HepG2 (cell line): ENCODE data around the gene KCNK10. TPM values are rescaled to one million over a fixed set of nuclear protein-coding genes. Genes with fewer than 3 reads are reported as not detected.

Source experiments
- ATAC-seq: fragments of 200-7000 bp; cut with Tn5 transposase; 3 replicates; pipeline ENCODE4 v1.9.1; 2020; ENCODE audit warnings: mild to moderate bottlenecking, moderate library complexity
- BruUV-seq: library from RNA; stranded (reverse); fragments of 400-500 nt; replicated peaks from 2 replicates; lab custom pipeline; 2021; lab: Mats Ljungman, UMichigan
- CTCF ChIA-PET: fragments of 300-600 bp; formaldehyde crosslinking; extraction: SDS; loops from one replicate; lab custom pipeline; 2021; ENCODE audit warnings: low total read pairs, inconsistent platforms, low intra/inter-chr PET ratio; lab: Yijun Ruan, JAX
- POLR2A ChIA-PET: fragments of 350-600 bp; sonication (Branson Sonifier 250); formaldehyde crosslinking; loops from one replicate; lab custom pipeline; 2020; ENCODE audit warnings: antibody characterized with exemption, inconsistent platforms; lab: Yijun Ruan, JAX
- DNase-seq: peaks from one replicate; pipeline ENCODE4 v3.0.0-alpha.2; 2015; ENCODE audit warnings: low spot score
- FAIRE-seq: peaks from 3 replicates; lab custom pipeline; 2011; peaks lifted over from hg19 to GRCh38; lab: Jason Lieb, UNC
- H2AFZ ChIP-seq: one replicate; pipeline ENCODE4 v1.6.1; 2011; ENCODE audit warnings: low read length, inconsistent platforms
- H3K27ac ChIP-seq: fragments of 300-600 bp; 3 replicates; pipeline ENCODE4 v1.8.0; 2011; ENCODE audit warnings: mixed run types, mild to moderate bottlenecking, mixed read lengths, low read length, inconsistent platforms; ENCODE audit not compliant: insufficient read depth; ENCODE audit errors: extremely low read length
- H3K27me3 ChIP-seq, 2 experiments: fragments of 200-600 bp in 1 of 2; 2 replicates in 1 of 2; 3 replicates in 1 of 2; pipeline versions ENCODE4 v1.6.0 to v1.8.0; 2011; ENCODE audit warnings: low read length in 2 of 2, mild to moderate bottlenecking in 2 of 2, moderate library complexity in 2 of 2, inconsistent platforms in 1 of 2; ENCODE audit not compliant: insufficient read depth in 2 of 2, control insufficient read depth in 1 of 2
- H3K36me3 ChIP-seq, 2 experiments: fragments of 200-600 bp in 1 of 2; replicated peaks in 1 of 2; 2 replicates in 1 of 2; 3 replicates in 1 of 2; pipeline versions ENCODE4 v1.5.1 to v1.8.0; 2011; ENCODE audit warnings: low read length in 2 of 2, inconsistent platforms in 1 of 2; ENCODE audit not compliant: insufficient read depth in 2 of 2, control insufficient read depth in 1 of 2
- H3K4me1 ChIP-seq: 2 replicates; pipeline ENCODE4 v1.5.1; 2012; ENCODE audit warnings: low read length, inconsistent platforms; ENCODE audit not compliant: insufficient read depth
- H3K4me2 ChIP-seq: 2 replicates; pipeline ENCODE4 v1.6.0; 2011; ENCODE audit warnings: low read depth, low read length, inconsistent platforms
- H3K4me3 ChIP-seq, 3 experiments: fragments of 200-600 bp in 1 of 3; sonication (generic), shearing (Covaris generic) in 1 of 3; replicated peaks in 1 of 3; 2 replicates each; pipeline ENCODE4 v1.5.1; 2011 to 2016; ENCODE audit warnings: low read length in 3 of 3, inconsistent platforms in 2 of 3, low read depth in 2 of 3, mild to moderate bottlenecking in 2 of 3, control low read depth in 1 of 3, mixed read lengths in 1 of 3; ENCODE audit not compliant: insufficient read depth in 1 of 3
- H3K79me2 ChIP-seq: one replicate; pipeline ENCODE4 v1.6.1; 2011; ENCODE audit warnings: low read length, inconsistent platforms; ENCODE audit not compliant: insufficient read depth
- H3K9ac ChIP-seq: 2 replicates; pipeline ENCODE4 v1.6.0; 2011; ENCODE audit warnings: mild to moderate bottlenecking, low read depth, low read length, inconsistent platforms; ENCODE audit not compliant: insufficient read depth
- H3K9me3 ChIP-seq: 2 replicates; pipeline ENCODE4 v1.5.1; 2012; ENCODE audit warnings: mild to moderate bottlenecking, low read length
- H4K20me1 ChIP-seq: 2 replicates; pipeline ENCODE4 v1.6.0; 2011; ENCODE audit warnings: inconsistent platforms, mild to moderate bottlenecking, low read length, moderate library complexity; ENCODE audit not compliant: insufficient read depth
- ELF4 ChIP-seq: sonication (generic); formaldehyde crosslinking; IDR thresholded peaks from 2 replicates; pipeline ENCODE4 v1.5.0; 2020; ENCODE audit warnings: missing genetic modification reagents, mild to moderate bottlenecking, moderate library complexity, borderline replicate concordance
- FLYWCH1 ChIP-seq: sonication (generic); formaldehyde crosslinking; IDR thresholded peaks from 2 replicates; pipeline ENCODE4 v1.8.1; 2023; ENCODE audit warnings: mild to moderate bottlenecking, missing genetic modification reagents
- HMG20B ChIP-seq: conservative IDR thresholded peaks from 2 replicates; pipeline ENCODE4 v1.6.1; 2016; ENCODE audit warnings: missing genetic modification reagents, missing compliant biosample characterization
- PHF20 ChIP-seq: sonication (generic); formaldehyde crosslinking; IDR thresholded peaks from 2 replicates; pipeline ENCODE4 v1.5.0; 2020; ENCODE audit warnings: mild to moderate bottlenecking, missing genetic modification reagents
- STAG1 ChIP-seq: sonication (generic); formaldehyde crosslinking; IDR thresholded peaks from 2 replicates; pipeline ENCODE4 v1.4.0; 2020; ENCODE audit warnings: missing genetic modification reagents
- WGBS: methylation state at CpG from one replicate; pipeline ENCODE4 v1.1.6; 2017; ENCODE audit warnings: low lambda C conversion rate; 5-methylcytosine and 5-hydroxymethylcytosine counted together
- in situ Hi-C: cut with HindIII; loops from 2 replicates; pipeline ENCODE4 v1.10.0; 2017; ENCODE audit warnings: low pct_unique_long_range_greater_than_20kb; ENCODE audit not compliant: extremely low pct_ligation_motif_present
- intact Hi-C: fragments of 100-400 bp; cut with micrococcal nuclease; formaldehyde crosslinking; loops from one replicate; pipeline ENCODE4 v1.10.0; 2022; ENCODE audit not compliant: unreplicated experiment
- polyA plus RNA-seq, 8 experiments: library from polyadenylated mRNA; depleted of rRNA in 3 of 8; stranded (reverse) in 7 of 8; unstranded in 1 of 8; fragments of >200 nt; fragmentation: Illumina TruSeq in 4 of 8; extraction: Trizol in 4 of 8; gene quantifications; 2 replicates each; pipeline versions ENCODE4 v1.2.1 to v1.2.3, GENCODE V29; 2011 to 2016; ENCODE audit warnings: low read depth in 4 of 8, missing spikeins in 1 of 8, mixed read lengths in 1 of 8; ENCODE audit not compliant: insufficient read depth in 1 of 8
- total RNA-seq, 5 experiments: library from RNA; depleted of rRNA; stranded (reverse); fragments of >200 nt; fragmentation: Illumina TruSeq; extraction: Trizol; gene quantifications; 2 replicates each; pipeline ENCODE4 v1.2.3, GENCODE V29; 2016; ENCODE audit warnings: low read depth in 1 of 5

The KCNK10 gene
- total and polyA plus RNA-seq, 2 of the 13 experiments (the other 11 are each of a cell fraction or from before 2014, with no cell fraction given), result not detected

DNA sequence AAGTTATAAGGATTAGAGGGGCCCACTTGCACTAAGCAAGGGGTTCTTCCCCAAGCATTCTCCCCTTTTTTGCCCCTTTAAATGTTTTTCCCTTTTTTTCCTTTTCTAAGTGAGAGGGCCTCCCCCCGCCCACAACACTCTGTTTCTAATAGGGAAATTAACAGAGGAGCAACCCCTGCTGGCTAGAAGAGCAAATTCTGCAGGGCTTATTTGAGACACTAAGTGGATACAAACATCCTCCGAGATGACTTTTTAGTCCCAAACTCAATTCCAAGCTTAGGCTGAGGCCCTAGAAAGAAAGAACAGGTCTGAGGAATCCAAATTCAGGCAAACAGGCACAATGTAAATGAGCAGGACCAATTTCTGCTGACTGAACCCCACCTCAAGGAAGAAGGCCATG lies 179.3 kb downstream of the KCNK10 start:
- no peaks in the 10 kb centered on the region for H3K36me3 ChIP-seq
- ChIA-PET CTCF (no interaction called here), POLR2A (no interaction called here)
- H2AFZ ChIP-seq, result no peak overlapping the region
- H3K27ac ChIP-seq, result no peak overlapping the region
- ATAC-seq (no peak), FAIRE-seq (no peak), DNase-seq (no peak)
- peaks cover 0 to 2% of the 10 kb centered on the region in 2 experiments; a peak in 1 of 5 replicates for H3K27me3 ChIP-seq
- H3K9me3 ChIP-seq, result no peaks in the 10 kb centered on the region
- H4K20me1 ChIP-seq, result no peaks in the 10 kb centered on the region
- TF ChIP-seq STAG1 (CRISPR knock-in tag), result peak; percentile 22; the same call in 1 of the 2 replicates
- no peak for TF ChIP-seq FLYWCH1 (CRISPR knock-in tag)
- no TSS peak for BruUV-seq
- no peak overlapping the region for H3K9ac ChIP-seq
- no peak overlapping the region for H3K4me3 ChIP-seq
- no peak overlapping the region for H3K4me2 ChIP-seq
- in situ Hi-C loops, result no loop called here
- 49% methylated on average over 2 of the region's 2 CpGs for WGBS
- H3K4me1 ChIP-seq, result no peaks in the 10 kb centered on the region
- intact Hi-C loops, result no loop called here
- no peaks in the 10 kb centered on the region for H3K79me2 ChIP-seq

DNA sequence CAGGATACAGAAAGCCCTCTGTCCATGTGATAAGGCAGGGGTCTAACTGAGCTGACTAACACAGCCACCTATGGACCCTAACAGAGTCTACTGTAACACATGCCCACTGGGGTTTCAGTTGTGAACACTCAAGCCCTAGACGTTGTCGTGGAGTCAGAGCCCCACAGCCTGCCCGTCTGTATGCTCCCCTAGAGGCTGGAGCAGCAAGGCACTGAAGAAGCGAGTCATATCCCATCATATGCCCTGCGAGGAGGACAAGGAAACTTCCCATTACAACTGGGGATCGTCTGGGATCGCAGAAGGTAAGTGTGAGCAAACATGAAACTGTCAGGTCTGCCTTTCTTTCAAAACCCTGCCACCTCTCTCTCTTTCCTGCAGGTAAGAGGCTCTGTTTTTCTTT lies 180.1 kb downstream of the KCNK10 start:
- Histone ChIP-seq H3K79me2 (no peaks in the 10 kb centered on the region), H3K9me3 (no peaks in the 10 kb centered on the region), H3K27me3 (peaks cover 0 to 2% of the 10 kb centered on the region in 2 experiments; a peak in 1 of 5 replicates), H4K20me1 (no peaks in the 10 kb centered on the region), H3K36me3 (no peaks in the 10 kb centered on the region), H3K4me3 (no peak overlapping the region), H3K9ac (no peak overlapping the region), H3K4me1 (no peaks in the 10 kb centered on the region), H3K4me2 (no peak overlapping the region), H3K27ac (no peak overlapping the region), H2AFZ (no peak overlapping the region)
- in situ Hi-C loops (no loop called here), intact Hi-C loops (no loop called here)
- ATAC-seq, result no peak
- FAIRE-seq, result no peak
- no TSS peak for BruUV-seq
- POLR2A ChIA-PET, result no interaction called here
- TF ChIP-seq ELF4 (CRISPR knock-in tag), result no peak
- TF ChIP-seq HMG20B, result no peak
- no peak for TF ChIP-seq PHF20 (CRISPR knock-in tag)
- DNase-seq, result no peak
- WGBS, result 41% methylated on average over 3 of the region's 7 CpGs
- CTCF ChIA-PET, result no interaction called here
